Measurements from ENCODE around the gene SLC22A23.
A peak's percentile ranks its signal among the peaks of the same experiment; 100 is the strongest.
"Not testable (repeated sequence)": the region's sequence is repeated elsewhere in the genome, so short reads cannot be mapped to it uniquely, and the experiment has no call there.

SLC22A23 gene

GRCh38 chr6:3250231-3250675 lies 206.6 kb downstream of the SLC22A23 start:
- H3K4me3 ChIP-seq (ENCODE audit: low read depth, low read length): no peak overlapping the region
- no peak for DNase-seq (ENCODE audit: low read depth)
- no peak for TF ChIP-seq CTCF (IDR thresholded peaks at IDR 0.05; ENCODE audit: control insufficient read depth, extremely low read depth, insufficient read depth)

GRCh38 chr6:3249821-3250220 lies 207.0 kb downstream of the SLC22A23 start:
- no peak for DNase-seq (ENCODE audit: low read depth)
- H3K4me3 ChIP-seq (ENCODE audit: low read depth, low read length): no peak overlapping the region
- no peak for TF ChIP-seq CTCF (IDR thresholded peaks at IDR 0.05; ENCODE audit: control insufficient read depth, extremely low read depth, insufficient read depth)

- H3K4me3 ChIP-seq (ENCODE audit: low read depth, low read length): no peak overlapping the region
- no peak for DNase-seq (ENCODE audit: low read depth)
- TF ChIP-seq CTCF (IDR thresholded peaks at IDR 0.05; ENCODE audit: control insufficient read depth, extremely low read depth, insufficient read depth): no peak
Observed at GRCh38 chr6:3247255-3248146, 209.3 kb downstream of the SLC22A23 start.

- TF ChIP-seq CTCF (IDR thresholded peaks at IDR 0.05; ENCODE audit: control insufficient read depth, extremely low read depth, insufficient read depth): no peak
- no peak for DNase-seq (ENCODE audit: low read depth)
- no peak overlapping the region for H3K4me3 ChIP-seq (ENCODE audit: low read depth, low read length)
Observed at GRCh38 chr6:3245216-3245615, 211.6 kb downstream of the SLC22A23 start.

GRCh38 chr6:3244832-3245161 lies 212.1 kb downstream of the SLC22A23 start:
- not testable (repeated sequence) for H3K4me3 ChIP-seq (ENCODE audit: low read depth, low read length); DNase-seq (ENCODE audit: low read depth)

GRCh38 chr6:3244003-3244831 lies 212.6 kb downstream of the SLC22A23 start:
- DNase-seq (ENCODE audit: low read depth): peak; percentile 92
- H3K4me3 ChIP-seq (ENCODE audit: low read depth, low read length): no peak overlapping the region
- no peak for TF ChIP-seq CTCF (IDR thresholded peaks at IDR 0.05; ENCODE audit: control insufficient read depth, extremely low read depth, insufficient read depth)

GRCh38 chr6:3242768-3243167 lies 214.1 kb downstream of the SLC22A23 start:
- no peak for DNase-seq (ENCODE audit: low read depth)
- H3K4me3 ChIP-seq (ENCODE audit: low read depth, low read length): no peak overlapping the region
- no peak for TF ChIP-seq CTCF (IDR thresholded peaks at IDR 0.05; ENCODE audit: control insufficient read depth, extremely low read depth, insufficient read depth)

GRCh38 chr6:3241745-3242144 lies 215.1 kb downstream of the SLC22A23 start:
- DNase-seq (ENCODE audit: low read depth); H3K4me3 ChIP-seq (ENCODE audit: low read depth, low read length): not testable (repeated sequence)
